Cerebellar cortex (tissue), 1 donor: ENCODE data around the gene CDR2L.
"Not testable (repeated sequence)": the region's sequence is repeated elsewhere in the genome, so short reads cannot be mapped to it uniquely, and the experiment has no call there.

ENCODE experiments used
- DNase-seq: peaks from one replicate; pipeline ENCODE4 v3.0.0-alpha.2; 2015; ENCODE audit warnings: low spot score

Gene CDR2L

DNA sequence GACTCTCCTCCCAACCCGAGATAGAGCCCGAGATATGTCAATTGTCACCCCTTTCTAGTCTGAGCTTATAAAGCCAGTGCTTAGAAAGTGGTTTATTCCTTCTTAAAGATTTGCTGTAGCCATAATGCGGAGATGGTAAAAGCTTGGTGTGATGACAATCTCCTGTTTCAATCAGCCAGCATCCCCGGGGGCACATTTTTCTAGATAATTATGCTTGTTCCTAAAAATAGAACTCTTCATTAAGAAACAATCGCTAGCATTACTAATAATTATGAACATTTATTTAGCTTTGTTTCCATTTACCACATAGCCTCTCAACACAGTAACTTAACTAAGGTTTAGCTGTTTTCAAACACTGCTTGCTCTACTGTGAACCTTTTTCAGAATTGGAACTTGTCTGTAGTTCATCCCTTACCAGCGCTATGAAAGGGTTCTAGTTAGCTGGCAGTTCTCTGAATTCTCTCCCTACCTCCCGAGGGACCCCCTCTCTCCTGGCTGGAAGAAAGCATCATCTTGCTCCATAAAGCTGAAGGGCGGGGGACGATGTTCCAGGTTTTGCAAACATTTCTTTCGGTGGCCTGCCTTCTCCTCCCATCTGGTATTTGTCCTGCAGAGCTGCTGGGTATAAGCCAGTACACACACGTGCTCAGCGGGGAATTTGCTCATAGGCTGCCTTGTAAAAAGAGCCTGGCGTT lies 24.1 kb downstream of the CDR2L start:
- DNase-seq: peak; percentile 96

GRCh38 chr17:75012096-75012345 lies 24.6 kb downstream of the CDR2L start:
- no peak for DNase-seq

- DNase-seq: peak; percentile 85
Observed at GRCh38 chr17:75012346-75013091, 25.1 kb downstream of the CDR2L start, which contains the start of gene MRPL58. TSS of gene MRPL58 (plus strand) at chr17:75012670. CDS start at chr17:75012687, 17 bp downstream.

DNA sequence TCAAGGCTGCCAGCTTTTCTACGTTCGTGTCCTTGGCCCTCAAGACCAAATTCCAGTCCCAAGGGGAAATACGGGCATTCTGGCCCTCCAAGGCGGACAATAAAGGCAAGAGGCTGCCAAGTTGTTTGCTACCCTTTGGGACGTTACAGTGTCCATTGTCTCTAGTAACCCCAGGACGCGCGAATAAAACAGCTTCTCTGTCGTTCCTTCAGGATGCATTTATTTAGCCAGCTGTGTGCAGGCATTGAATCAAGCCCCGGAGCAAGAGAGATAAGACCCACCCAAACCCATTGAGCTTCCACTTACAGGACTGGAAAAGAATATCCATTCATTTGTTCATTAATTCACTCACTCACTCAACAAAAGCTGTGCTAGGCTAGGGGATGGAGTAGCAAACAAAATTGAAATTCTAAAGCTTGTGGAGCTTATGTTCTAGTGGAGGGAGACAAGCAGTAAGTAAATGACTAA lies 25.7 kb downstream of the CDR2L start:
- no peak for DNase-seq

GRCh38 chr17:75019146-75019545 lies 31.7 kb downstream of the CDR2L start:
- no peak for DNase-seq

GRCh38 chr17:75019710-75020109 lies 32.3 kb downstream of the CDR2L start:
- DNase-seq: no peak

DNA sequence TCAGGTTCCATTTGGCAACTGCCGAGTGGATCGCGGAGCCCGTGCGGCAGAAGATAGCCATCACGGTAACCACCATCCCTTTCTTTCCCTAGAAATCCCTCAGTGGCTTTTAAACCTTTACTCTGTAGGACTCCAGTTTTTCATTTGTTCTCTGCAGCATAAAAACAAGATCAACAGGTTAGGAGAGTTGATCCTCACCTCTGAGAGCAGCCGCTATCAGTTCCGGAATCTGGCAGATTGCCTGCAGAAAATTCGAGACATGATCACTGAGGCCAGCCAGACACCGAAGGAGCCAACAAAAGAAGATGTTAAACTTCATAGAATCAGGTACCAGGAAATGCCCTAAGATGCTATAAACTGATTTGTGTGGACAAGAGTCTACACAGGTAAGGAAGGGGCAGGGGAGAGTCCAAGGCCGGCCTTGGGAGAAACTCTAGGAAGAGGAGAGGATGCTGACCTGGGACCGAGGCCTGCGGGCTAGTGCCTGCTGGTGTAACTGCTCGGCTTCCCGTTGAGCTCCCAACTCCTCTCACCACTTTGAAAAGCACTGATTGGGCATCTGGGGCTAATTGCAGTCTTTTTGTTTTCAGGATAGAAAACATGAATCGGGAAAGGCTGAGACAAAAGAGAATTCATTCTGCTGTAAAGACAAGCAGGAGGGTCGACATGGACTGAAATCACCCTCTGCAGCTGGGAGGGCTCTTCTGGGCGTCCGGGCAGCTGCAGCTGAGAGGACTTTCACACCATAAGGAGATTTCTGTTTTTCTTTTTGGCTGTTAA lies 33.1 kb downstream of the CDR2L start:
- no peak for DNase-seq

DNA sequence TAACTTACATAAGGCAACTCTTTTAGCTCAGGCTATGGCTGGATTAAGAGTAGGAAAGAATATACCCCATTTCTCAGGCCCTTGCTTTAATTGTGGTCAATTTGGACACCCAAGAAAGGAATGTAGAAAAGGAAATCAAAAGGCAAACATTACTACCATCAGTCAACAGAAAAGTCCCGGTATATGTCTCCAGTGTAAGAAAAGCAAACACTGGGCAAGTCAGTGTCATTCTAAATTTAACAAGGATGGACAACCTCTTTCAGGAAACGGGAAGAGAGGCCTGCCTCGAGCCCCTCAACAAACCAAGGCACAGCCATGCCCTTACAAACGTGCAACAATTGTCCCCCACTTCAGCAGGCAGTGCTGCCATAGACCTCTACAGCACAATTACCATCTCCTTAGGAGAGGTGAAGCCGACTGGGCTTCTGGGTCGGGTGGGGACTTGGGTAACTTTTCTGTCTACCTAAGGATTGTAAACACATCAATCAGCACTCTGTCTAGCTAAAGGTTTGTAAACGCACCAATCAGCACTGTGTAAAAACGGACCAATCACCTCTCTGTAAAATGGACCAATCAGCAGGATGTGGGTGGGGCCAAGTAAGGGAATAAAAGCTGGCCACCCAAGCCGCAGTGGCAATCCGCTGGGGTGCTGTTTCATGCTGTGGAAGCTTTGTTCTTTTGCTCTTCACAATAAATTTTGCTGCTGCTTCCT lies 37.4 kb downstream of the CDR2L start:
- DNase-seq: no peak

DNA sequence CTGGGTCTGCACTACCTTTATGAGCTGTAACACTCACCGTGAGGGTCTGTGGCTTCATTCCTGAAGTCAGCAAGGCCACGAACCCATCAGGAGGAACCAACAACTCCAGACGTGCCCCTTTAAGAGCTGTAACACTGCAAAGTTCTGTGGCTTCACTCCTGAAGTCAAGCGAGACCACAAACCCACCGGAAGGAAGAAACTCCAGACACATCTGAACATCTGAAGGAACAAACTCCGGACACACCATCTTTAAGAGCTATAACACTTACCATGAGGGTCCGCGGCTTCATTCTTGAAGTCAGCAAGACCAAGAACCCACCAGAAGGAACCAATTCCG lies 37.9 kb downstream of the CDR2L start:
- DNase-seq: not testable (repeated sequence)

GRCh38 chr17:75026650-75027049 lies 39.2 kb downstream of the CDR2L start:
- DNase-seq: not testable (repeated sequence)

DNA sequence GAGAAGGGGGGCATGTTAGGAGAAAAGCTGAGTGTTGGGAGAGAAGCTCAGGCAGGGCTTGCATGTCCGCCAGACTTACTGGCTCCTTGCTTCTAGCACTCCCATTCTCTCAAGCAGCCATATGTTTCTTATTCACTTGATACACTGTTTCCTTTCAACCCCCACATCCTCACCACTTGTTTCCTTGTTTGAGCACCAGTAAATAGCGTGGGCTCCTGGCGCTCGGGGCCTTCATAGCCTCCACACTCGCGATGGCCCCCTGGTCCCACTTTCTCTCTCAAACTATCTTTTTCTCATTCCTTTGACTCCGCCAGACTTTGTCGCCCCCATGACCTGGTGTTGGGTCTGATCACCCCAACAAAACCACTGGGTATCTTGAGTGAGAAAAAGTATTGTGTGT lies 42.7 kb downstream of the CDR2L start:
- no peak for DNase-seq

GRCh38 chr17:75031972-75032719 lies 44.7 kb downstream of the CDR2L start:
- peak; percentile 98 for DNase-seq

DNA sequence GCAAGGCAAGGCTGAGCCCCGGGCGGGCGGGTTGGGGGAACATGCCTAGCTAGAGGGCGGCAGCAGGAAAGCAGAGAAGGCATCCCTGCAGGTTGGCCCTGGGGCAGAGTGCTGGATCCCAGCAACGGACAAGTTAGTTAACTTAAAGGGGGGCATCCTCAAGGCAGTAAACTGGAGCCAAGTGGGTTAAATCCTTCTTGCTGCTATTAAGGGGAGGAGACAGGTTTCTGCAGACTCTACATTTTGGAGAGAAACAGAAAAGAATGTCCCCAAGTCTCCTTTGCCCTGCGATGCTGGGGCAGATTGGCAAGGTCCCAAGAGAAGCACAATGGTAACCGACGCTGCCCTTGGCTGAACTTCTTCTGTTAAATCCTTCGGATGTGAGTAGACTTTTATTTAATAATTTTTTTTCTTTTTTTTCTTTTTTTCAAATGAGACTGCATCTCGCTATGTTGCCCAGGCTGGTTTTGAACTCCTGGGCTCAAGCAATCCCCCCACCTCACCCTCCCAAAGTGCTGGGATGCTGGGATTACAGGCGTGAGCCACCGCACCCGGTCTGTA lies 45.4 kb downstream of the CDR2L start:
- peak; percentile 42 for DNase-seq

GRCh38 chr17:75033346-75034235 lies 46.2 kb downstream of the CDR2L start:
- DNase-seq: peak; percentile 95

GRCh38 chr17:75034236-75034908 lies 46.9 kb downstream of the CDR2L start:
- DNase-seq: peak; percentile 91

GRCh38 chr17:75036643-75037268 lies 49.3 kb downstream of the CDR2L start:
- DNase-seq: peak; percentile 74

DNA sequence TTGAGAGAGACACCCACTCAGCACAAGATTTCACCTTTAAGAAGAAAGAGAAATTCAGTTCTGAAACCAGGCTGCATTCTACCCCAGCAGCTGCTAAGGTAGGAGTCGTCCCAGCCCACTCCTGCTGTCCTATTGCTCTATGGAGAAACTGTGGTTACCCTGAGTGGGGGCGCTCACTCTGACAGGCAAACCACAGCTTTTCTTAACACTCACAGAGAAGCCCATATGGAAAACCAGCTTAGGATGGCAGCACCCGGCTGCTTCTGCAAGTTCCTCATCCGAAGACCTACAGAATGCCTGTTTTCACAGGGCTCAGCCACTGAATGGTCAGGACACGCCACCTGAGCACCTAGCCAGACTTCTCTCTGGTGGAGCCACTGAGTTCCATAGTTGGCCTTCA lies 51.8 kb downstream of the CDR2L start:
- no peak for DNase-seq

DNA sequence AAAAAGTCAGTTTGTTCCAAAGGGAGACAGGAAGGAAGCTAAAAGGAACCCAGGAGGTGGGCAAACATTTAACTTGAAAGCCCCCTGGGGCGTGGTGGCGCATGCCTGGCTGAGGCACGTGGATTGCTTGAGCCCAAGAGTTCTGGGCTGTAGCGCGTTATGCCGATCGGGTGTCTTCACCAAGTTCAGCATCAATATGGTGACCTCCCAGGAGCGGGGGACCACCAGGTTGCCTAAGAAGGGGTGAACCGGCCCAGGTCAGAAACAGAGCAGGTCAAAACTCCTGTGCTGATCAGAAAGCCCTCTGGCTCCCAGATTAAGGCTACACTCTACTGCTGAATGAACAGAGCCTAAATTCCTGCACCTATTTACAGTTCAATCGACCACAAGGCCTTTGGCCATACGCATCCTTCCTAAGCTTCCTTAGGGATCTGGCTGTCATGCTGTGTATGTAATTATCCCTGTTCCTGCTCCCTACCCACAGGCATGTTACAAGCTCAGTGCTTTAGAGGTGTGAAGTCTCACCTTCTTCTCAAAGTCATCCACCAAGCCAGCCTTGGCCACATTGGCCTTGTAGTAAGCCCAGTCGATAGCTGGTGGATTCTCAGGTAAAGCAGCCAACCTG lies 54.3 kb downstream of the CDR2L start:
- no peak for DNase-seq

DNA sequence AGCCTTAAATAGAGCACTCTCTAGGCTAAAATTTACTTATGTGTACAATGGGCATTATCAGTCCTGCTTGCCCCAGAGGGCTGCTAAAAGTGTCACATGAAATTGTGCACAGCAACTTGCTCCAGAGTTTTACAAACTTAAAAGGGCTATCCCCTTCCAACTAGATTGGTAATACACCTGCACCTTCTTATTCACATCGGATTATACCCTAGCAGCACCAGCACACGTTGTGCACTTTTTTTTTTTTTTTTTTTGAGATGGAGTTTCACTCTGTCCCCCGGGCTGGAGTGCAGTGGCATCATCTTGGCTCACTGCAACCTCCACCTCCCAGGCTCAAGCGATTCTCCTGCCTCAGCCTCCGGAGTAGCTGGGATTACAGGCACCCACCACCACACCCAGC lies 56.4 kb downstream of the CDR2L start:
- not testable (repeated sequence) for DNase-seq
